Cardiac muscle cell (in vitro differentiated cells and primary cell): ENCODE measurements around the gene IKZF4. TPM values are rescaled to one million over a fixed set of nuclear protein-coding genes. Genes with fewer than 3 reads are reported as not detected.
"Not testable (repeated sequence)": the region's sequence is repeated elsewhere in the genome, so short reads cannot be mapped to it uniquely, and the experiment has no call there.

ENCODE experiments used
- DNase-seq, 2 donors: peaks; one replicate each; pipeline versions ENCODE4 v3.0.0 to v3.0.0-alpha.2; 2010 to 2017; ENCODE audit warnings: low read depth in 1 of 2, low spot score in 1 of 2
- H3K27ac ChIP-seq: fragments of 200-600 bp; sonication (generic); 2 replicates; pipeline ENCODE4 v1.5.1; 2016
- H3K27me3 ChIP-seq: fragments of 200-600 bp; sonication (generic); 2 replicates; pipeline ENCODE4 v1.6.0; 2016; ENCODE audit warnings: control low read depth
- H3K36me3 ChIP-seq: fragments of 200-600 bp; sonication (generic); 2 replicates; pipeline ENCODE4 v1.5.1; 2016; ENCODE audit warnings: control low read depth
- H3K4me1 ChIP-seq: fragments of 200-600 bp; sonication (generic); 2 replicates; pipeline ENCODE4 v1.8.1; 2017; ENCODE audit warnings: low read depth, mild to moderate bottlenecking, mixed run types
- H3K4me3 ChIP-seq: fragments of 200-600 bp; sonication (generic); 2 replicates; pipeline ENCODE4 v1.5.1; 2016; ENCODE audit warnings: mild to moderate bottlenecking
- H3K9me3 ChIP-seq: fragments of 200-600 bp; sonication (generic); 2 replicates; pipeline ENCODE4 v1.5.1; 2017; ENCODE audit warnings: low read depth, mild to moderate bottlenecking, control low read depth
- CTCF ChIP-seq: IDR thresholded peaks from 2 replicates; pipeline ENCODE4 v1.5.1; 2012; ENCODE audit warnings: low read depth, mild to moderate bottlenecking, low read length
- polyA plus RNA-seq: library from polyadenylated mRNA; unstranded; fragments of >200 nt; fragmentation: Nextera tagmentation; extraction: Ambion mirVana; gene quantifications from 2 replicates; pipeline ENCODE4 v1.2.1, GENCODE V29; 2016
- total RNA-seq: library from RNA; depleted of rRNA; stranded (reverse); fragments of >200 nt; gene quantifications from 2 replicates; pipeline ENCODE4 v1.2.3, GENCODE V29; 2016

IKZF4 gene
- total and polyA plus RNA-seq, 2 experiments from 2014 or later = 11.5 to 12.5 TPM

GRCh38 chr12:56042843-56043242 lies 22.0 kb downstream of the IKZF4 start:
- no peak for TF ChIP-seq CTCF
- peak overlapping the region; percentile 90 for H3K4me3 ChIP-seq
- no peaks in the 10 kb centered on the region for H3K27me3 ChIP-seq
- peaks cover 13% of the 10 kb centered on the region for H3K4me1 ChIP-seq
- H3K36me3 ChIP-seq = peaks cover 31% of the 10 kb centered on the region
- H3K27ac ChIP-seq = peak overlapping the region; percentile 95
- H3K9me3 ChIP-seq = no peaks in the 10 kb centered on the region
- no peak for DNase-seq

- no peaks in the 10 kb centered on the region for H3K27me3 ChIP-seq
- peaks cover 26% of the 10 kb centered on the region for H3K36me3 ChIP-seq
- H3K9me3 ChIP-seq = no peaks in the 10 kb centered on the region
- H3K27ac ChIP-seq = peak overlapping the region; percentile 37
- no peak for TF ChIP-seq CTCF
- H3K4me3 ChIP-seq = no peak overlapping the region
- no peak for DNase-seq
- peaks cover 8% of the 10 kb centered on the region for H3K4me1 ChIP-seq
These were observed 25.4 kb downstream of the IKZF4 start for GRCh38 chr12:56046027-56046780.

GRCh38 chr12:56053407-56053893 lies 32.6 kb downstream of the IKZF4 start:
- H3K36me3 ChIP-seq = no peaks in the 10 kb centered on the region
- H3K27ac ChIP-seq = no peak overlapping the region
- no peaks in the 10 kb centered on the region for H3K4me1 ChIP-seq

GRCh38 chr12:56059964-56060363 lies 39.1 kb downstream of the IKZF4 start:
- H3K36me3 ChIP-seq, H3K27ac ChIP-seq, H3K4me1 ChIP-seq, H3K4me3 ChIP-seq, H3K27me3 ChIP-seq, H3K9me3 ChIP-seq: not testable (repeated sequence)
- DNase-seq = peak in 1 of 2 donors; percentile 62

More at GRCh38 chr12:56053407-56053893, 32.6 kb downstream of the IKZF4 start:
- H3K27me3 ChIP-seq = no peaks in the 10 kb centered on the region
- DNase-seq = no peak
- no peak overlapping the region for H3K4me3 ChIP-seq
- H3K9me3 ChIP-seq = no peaks in the 10 kb centered on the region
- no peak for TF ChIP-seq CTCF

GRCh38 chr12:56061982-56062381 lies 41.1 kb downstream of the IKZF4 start:
- no peaks in the 10 kb centered on the region for H3K9me3 ChIP-seq
- H3K27me3 ChIP-seq = no peaks in the 10 kb centered on the region
- TF ChIP-seq CTCF = no peak
- DNase-seq = no peak
- H3K4me1 ChIP-seq = no peaks in the 10 kb centered on the region
- no peak overlapping the region for H3K4me3 ChIP-seq
- H3K27ac ChIP-seq = no peak overlapping the region
- no peaks in the 10 kb centered on the region for H3K36me3 ChIP-seq

- H3K4me1 ChIP-seq = no peaks in the 10 kb centered on the region
- peak in 1 of 2 donors; percentile 20 for DNase-seq
- H3K9me3 ChIP-seq = no peaks in the 10 kb centered on the region
- no peaks in the 10 kb centered on the region for H3K27me3 ChIP-seq
- no peak overlapping the region for H3K4me3 ChIP-seq
- no peak for TF ChIP-seq CTCF
- no peaks in the 10 kb centered on the region for H3K36me3 ChIP-seq
- no peak overlapping the region for H3K27ac ChIP-seq
These were observed 42.2 kb downstream of the IKZF4 start for GRCh38 chr12:56062996-56063395.
